Endothelial cell of umbilical vein (primary cell): ENCODE results near the gene PARS2. TPM values are rescaled to one million over a fixed set of nuclear protein-coding genes. Genes with fewer than 3 reads are reported as not detected.

ENCODE experiments used
- BruUV-seq: library from RNA; stranded (reverse); fragments of 400-500 nt; replicated peaks from 2 replicates; lab custom pipeline; 2021; lab: Mats Ljungman, UMichigan
- CTCF ChIA-PET: fragments of 300-600, 350-600 bp; sonication (Branson Sonifier 250); formaldehyde crosslinking; loops from one replicate; lab custom pipeline; 2021; ENCODE audit warnings: antibody characterized with exemption, inconsistent platforms; lab: Charles Lee
- POLR2A ChIA-PET: fragments of 300-600, 350-600 bp; sonication (Branson Sonifier 250); formaldehyde crosslinking; loops from one replicate; lab custom pipeline; 2021; ENCODE audit warnings: antibody characterized with exemption, inconsistent platforms; lab: Charles Lee
- DNase-seq: peaks from one replicate; pipeline ENCODE4 v3.0.0-alpha.2; 2011; ENCODE audit warnings: low read depth, low spot score
- FAIRE-seq: peaks from 2 replicates; lab custom pipeline; 2011; peaks lifted over from hg19 to GRCh38; lab: Jason Lieb, UNC
- H2AFZ ChIP-seq: 2 replicates; pipeline ENCODE4 v1.6.0; 2012; ENCODE audit warnings: low read depth, low read length, control low read depth, inconsistent platforms
- H3K27ac ChIP-seq: 2 replicates; pipeline ENCODE4 v1.5.1; 2011; ENCODE audit warnings: low read depth, mild to moderate bottlenecking, control low read depth, low read length, moderate library complexity; ENCODE audit not compliant: insufficient read depth
- H3K27me3 ChIP-seq, 2 experiments: 2 replicates each; pipeline versions ENCODE4 v1.6.0 to v1.6.1; 2011; ENCODE audit warnings: low read length in 2 of 2, mixed read lengths in 1 of 2; ENCODE audit not compliant: control insufficient read depth in 2 of 2, insufficient read depth in 2 of 2
- H3K36me3 ChIP-seq, 2 experiments: 2 replicates in 1 of 2; 3 replicates in 1 of 2; pipeline ENCODE4 v1.5.1; 2011; ENCODE audit warnings: low read length in 2 of 2, mild to moderate bottlenecking in 1 of 2, moderate library complexity in 1 of 2; ENCODE audit not compliant: control insufficient read depth in 2 of 2, insufficient read depth in 2 of 2; ENCODE audit errors: extremely low read depth in 1 of 2
- H3K4me1 ChIP-seq: 3 replicates; pipeline ENCODE4 v1.5.1; 2011; ENCODE audit warnings: mild to moderate bottlenecking, low read length; ENCODE audit not compliant: control insufficient read depth, insufficient read depth; ENCODE audit errors: extremely low read depth
- H3K4me2 ChIP-seq: 2 replicates; pipeline ENCODE4 v1.6.1; 2011; ENCODE audit warnings: low read length, control low read depth, mixed read lengths; ENCODE audit not compliant: insufficient read depth
- H3K4me3 ChIP-seq, 3 experiments: fragments of 200-600 bp in 1 of 3; sonication (generic), shearing (Covaris generic) in 1 of 3; replicated peaks in 1 of 3; 2 replicates each; pipeline ENCODE4 v1.5.1; 2011 to 2016; ENCODE audit warnings: control low read depth in 3 of 3, low read length in 3 of 3, mild to moderate bottlenecking in 2 of 3, inconsistent platforms in 1 of 3, low read depth in 1 of 3, moderate library complexity in 1 of 3; ENCODE audit not compliant: insufficient read depth in 1 of 3
- H3K79me2 ChIP-seq: 2 replicates; pipeline ENCODE4 v1.6.0; 2012; ENCODE audit warnings: low read length, inconsistent platforms; ENCODE audit not compliant: control insufficient read depth, insufficient read depth
- H3K9ac ChIP-seq: replicated peaks from 2 replicates; pipeline ENCODE3; 2011; ENCODE audit warnings: low read length, control low read depth; ENCODE audit not compliant: insufficient read depth; ENCODE audit errors: extremely low read depth
- H3K9me1 ChIP-seq: replicated peaks from 3 replicates; pipeline ENCODE4 v1.6.0; 2011; ENCODE audit warnings: mild to moderate bottlenecking, low read length; ENCODE audit not compliant: control insufficient read depth, insufficient read depth; ENCODE audit errors: extremely low read depth
- H3K9me3 ChIP-seq: replicated peaks from 2 replicates; pipeline ENCODE4 v1.5.1; 2012; ENCODE audit warnings: low read length, inconsistent platforms; ENCODE audit not compliant: control insufficient read depth, insufficient read depth
- H4K20me1 ChIP-seq: replicated peaks from 2 replicates; pipeline ENCODE3; 2011; ENCODE audit warnings: mild to moderate bottlenecking, low read length; ENCODE audit not compliant: control insufficient read depth, insufficient read depth; ENCODE audit errors: extremely low read depth
- EZH2 ChIP-seq: IDR thresholded peaks from 2 replicates; pipeline ENCODE4 v1.6.1; 2012; ENCODE audit warnings: borderline replicate concordance, low read depth, mild to moderate bottlenecking, moderate library complexity, low read length, inconsistent platforms; ENCODE audit not compliant: severe bottlenecking
- GATA2 ChIP-seq: IDR thresholded peaks from 2 replicates; pipeline ENCODE4 v1.7.0; 2011; ENCODE audit warnings: low read depth, mild to moderate bottlenecking, moderate library complexity, mixed read lengths, low read length; ENCODE audit not compliant: insufficient read length, insufficient read depth
- POLR2AphosphoS5 ChIP-seq: IDR thresholded peaks from 2 replicates; pipeline ENCODE4 v1.6.1; 2012; ENCODE audit warnings: low read depth, mild to moderate bottlenecking, control low read depth, low read length, moderate library complexity; ENCODE audit not compliant: insufficient read depth
- dilution Hi-C: fragments of 300-500 bp; cut with MboI; formaldehyde crosslinking; loops from one replicate; pipeline ENCODE4 v1.15.0; 2019; ENCODE audit warnings: low sequenced_read_pairs; ENCODE audit not compliant: extremely low pct_ligation_motif_present
- intact Hi-C: fragments of 100-400 bp; cut with micrococcal nuclease; formaldehyde crosslinking; loops from one replicate; pipeline ENCODE4 v1.10.0; 2022
- polyA plus RNA-seq, 4 experiments: library from polyadenylated mRNA; depleted of rRNA in 3 of 4; stranded (reverse) in 3 of 4; unstranded in 1 of 4; fragments of >200 nt; gene quantifications; 2 replicates each; pipeline versions ENCODE4 v1.2.1 to v1.2.3, GENCODE V29; 2011 to 2012; ENCODE audit warnings: missing spikeins in 1 of 4
- total RNA-seq: library from RNA; stranded (reverse); gene quantifications from 2 replicates; pipeline ENCODE4 v1.2.3, GENCODE V29; 2021
- TF ChIP-seq, protein P1 (sequence below): IDR thresholded peaks from 2 replicates; pipeline ENCODE4 v1.6.1; 2011; ENCODE audit not compliant: insufficient read depth, insufficient read length
- TF ChIP-seq, protein P2 (sequence below), 2 donors: IDR thresholded peaks; 1 replicate in 1 of 2; 2 replicates in 1 of 2; pipeline ENCODE4 v1.5.1; 2011; ENCODE audit warnings: low read length in 2 of 2, mild to moderate bottlenecking in 2 of 2, moderate library complexity in 2 of 2, control low read depth in 1 of 2, inconsistent platforms in 1 of 2, low read depth in 1 of 2; ENCODE audit not compliant: insufficient read depth in 1 of 2; ENCODE audit errors: extremely low read depth in 1 of 2

The PARS2 gene
- total and polyA plus RNA-seq, 2 donors (not counting 3 experiments of a cell fraction or from before 2014, with no cell fraction given) = 2.0 to 3.8 TPM

DNA sequence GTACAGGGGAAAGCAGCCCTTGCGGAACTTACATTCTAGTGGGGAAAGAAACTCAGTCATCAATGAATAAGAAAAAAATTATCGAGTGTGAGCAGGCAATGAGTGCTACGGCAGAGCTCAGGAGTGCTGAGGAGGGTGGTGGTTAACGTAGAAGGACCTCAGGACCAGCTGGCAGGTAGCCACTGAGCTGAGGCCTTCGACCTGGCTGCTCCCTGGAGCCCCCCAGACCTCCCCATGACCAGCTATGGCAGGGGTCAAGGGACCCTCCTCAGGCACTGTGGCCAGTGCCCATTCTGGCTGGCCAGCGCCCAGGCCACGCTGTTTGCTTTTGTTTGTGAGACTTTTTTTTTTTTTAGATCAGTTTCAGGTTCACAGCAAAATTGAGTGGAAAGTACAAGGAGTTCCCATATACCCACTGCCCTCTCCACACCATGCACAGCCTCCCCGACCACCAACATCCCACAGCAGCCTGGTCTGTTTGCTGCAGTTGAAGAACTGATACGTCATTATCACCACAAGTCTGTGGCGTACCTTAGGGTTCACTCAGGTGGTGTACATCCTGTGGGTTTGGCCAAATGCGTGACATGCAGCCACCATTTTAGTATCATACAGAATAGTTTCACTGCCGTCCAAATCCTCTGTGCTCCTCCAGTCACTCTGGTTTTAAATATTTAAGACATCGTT is 48.6 kb upstream of the PARS2 start:
- H3K4me3 ChIP-seq = no peak overlapping the region
- DNase-seq (no peak), FAIRE-seq (no peak)
- no peaks in the 10 kb centered on the region for H4K20me1 ChIP-seq
- H3K4me1 ChIP-seq = no peaks in the 10 kb centered on the region
- intact Hi-C loops = loop anchor here (5.0 kb wide), 1 partner anchor 951 kb away; no protein-coding TSS in a partner anchor
- POLR2A ChIA-PET = no interaction called here
- no peaks in the 10 kb centered on the region for H3K79me2 ChIP-seq
- no peak overlapping the region for H2AFZ ChIP-seq
- no peak overlapping the region for H3K4me2 ChIP-seq
- no peaks in the 10 kb centered on the region for H3K9me3 ChIP-seq
- no peaks in the 10 kb centered on the region for H3K36me3 ChIP-seq
- no peaks in the 10 kb centered on the region for H3K27me3 ChIP-seq
- H3K9ac ChIP-seq = no peak overlapping the region
- H3K9me1 ChIP-seq = no peaks in the 10 kb centered on the region
- dilution Hi-C loops = no loop called here
- no TSS peak for BruUV-seq
- CTCF ChIA-PET = interaction anchor here (0.7 to 1.9 kb wide), 4 partner anchors 313 to 952 kb away, joined by 3 to 10 read pairs (median 4); no protein-coding TSS in a partner anchor
- TF ChIP-seq EZH2 (no peak), GATA2 (no peak), POLR2AphosphoS5 (no peak)
- TF ChIP-seq, protein P1, sequence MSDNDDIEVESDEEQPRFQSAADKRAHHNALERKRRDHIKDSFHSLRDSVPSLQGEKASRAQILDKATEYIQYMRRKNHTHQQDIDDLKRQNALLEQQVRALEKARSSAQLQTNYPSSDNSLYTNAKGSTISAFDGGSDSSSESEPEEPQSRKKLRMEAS = no peak
- TF ChIP-seq, protein P2, sequence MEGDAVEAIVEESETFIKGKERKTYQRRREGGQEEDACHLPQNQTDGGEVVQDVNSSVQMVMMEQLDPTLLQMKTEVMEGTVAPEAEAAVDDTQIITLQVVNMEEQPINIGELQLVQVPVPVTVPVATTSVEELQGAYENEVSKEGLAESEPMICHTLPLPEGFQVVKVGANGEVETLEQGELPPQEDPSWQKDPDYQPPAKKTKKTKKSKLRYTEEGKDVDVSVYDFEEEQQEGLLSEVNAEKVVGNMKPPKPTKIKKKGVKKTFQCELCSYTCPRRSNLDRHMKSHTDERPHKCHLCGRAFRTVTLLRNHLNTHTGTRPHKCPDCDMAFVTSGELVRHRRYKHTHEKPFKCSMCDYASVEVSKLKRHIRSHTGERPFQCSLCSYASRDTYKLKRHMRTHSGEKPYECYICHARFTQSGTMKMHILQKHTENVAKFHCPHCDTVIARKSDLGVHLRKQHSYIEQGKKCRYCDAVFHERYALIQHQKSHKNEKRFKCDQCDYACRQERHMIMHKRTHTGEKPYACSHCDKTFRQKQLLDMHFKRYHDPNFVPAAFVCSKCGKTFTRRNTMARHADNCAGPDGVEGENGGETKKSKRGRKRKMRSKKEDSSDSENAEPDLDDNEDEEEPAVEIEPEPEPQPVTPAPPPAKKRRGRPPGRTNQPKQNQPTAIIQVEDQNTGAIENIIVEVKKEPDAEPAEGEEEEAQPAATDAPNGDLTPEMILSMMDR (IDR thresholded peaks at IDR 0.05; ENCODE audit: extremely low read depth in 1 of 2, insufficient read depth in 1 of 2, low read depth in 1 of 2, low read length in 2 of 2) = no peak
- no peak overlapping the region for H3K27ac ChIP-seq
